Mesendoderm (in vitro differentiated cells): ENCODE data around the gene NME5. TPM values are rescaled to one million over a fixed set of nuclear protein-coding genes. Genes with fewer than 3 reads are reported as not detected.
A peak's percentile ranks its signal among the peaks of the same experiment; 100 is the strongest.
"Not testable (repeated sequence)": the region's sequence is repeated elsewhere in the genome, so short reads cannot be mapped to it uniquely, and the experiment has no call there.

Experiments
- DNase-seq: peaks from one replicate; pipeline ENCODE4 v3.0.0; 2013
- H2AK5ac ChIP-seq: 2 replicates; pipeline ENCODE4 v1.6.1; 2013; ENCODE audit warnings: low read length, inconsistent platforms
- H2BK120ac ChIP-seq: 2 replicates; pipeline ENCODE4 v1.6.1; 2013; ENCODE audit warnings: low read depth, mild to moderate bottlenecking, low read length, moderate library complexity, mixed read lengths
- H2BK15ac ChIP-seq: replicated peaks from 2 replicates; pipeline ENCODE4 v1.6.1; 2013; ENCODE audit warnings: low read depth, mild to moderate bottlenecking, moderate library complexity
- H2BK5ac ChIP-seq: 2 replicates; pipeline ENCODE4 v1.6.1; 2013; ENCODE audit warnings: low read length, inconsistent platforms
- H3K18ac ChIP-seq: 2 replicates; pipeline ENCODE4 v1.6.1; 2013; ENCODE audit warnings: mild to moderate bottlenecking, low read length, mixed read lengths
- H3K23ac ChIP-seq: one replicate; pipeline ENCODE4 v1.6.1; 2013; ENCODE audit warnings: low read length
- H3K27ac ChIP-seq: 2 replicates; pipeline ENCODE4 v1.5.1; 2013; ENCODE audit warnings: low read depth, mild to moderate bottlenecking, inconsistent platforms, low read length, moderate library complexity
- H3K27me3 ChIP-seq: 2 replicates; pipeline ENCODE4 v1.6.1; 2013; ENCODE audit warnings: low read length, control low read depth, mild to moderate bottlenecking, inconsistent platforms; ENCODE audit not compliant: insufficient read depth, poor library complexity
- H3K36me3 ChIP-seq: 2 replicates; pipeline ENCODE4 v1.6.1; 2013; ENCODE audit warnings: low read length, inconsistent platforms; ENCODE audit not compliant: control insufficient read depth, insufficient read depth
- H3K4ac ChIP-seq: one replicate; pipeline ENCODE4 v1.6.1; 2013; ENCODE audit warnings: low read depth, mild to moderate bottlenecking, low read length, moderate library complexity
- H3K4me1 ChIP-seq: 2 replicates; pipeline ENCODE4 v1.6.1; 2013; ENCODE audit warnings: low read depth, low read length, inconsistent platforms; ENCODE audit not compliant: control insufficient read depth
- H3K4me2 ChIP-seq: 2 replicates; pipeline ENCODE4 v1.6.1; 2013; ENCODE audit warnings: low read length
- H3K4me3 ChIP-seq: 2 replicates; pipeline ENCODE4 v1.5.1; 2013; ENCODE audit warnings: mild to moderate bottlenecking, low read length
- H3K56ac ChIP-seq: one replicate; pipeline ENCODE4 v1.6.1; 2013; ENCODE audit warnings: low read length
- H3K79me1 ChIP-seq: 2 replicates; pipeline ENCODE4 v1.6.1; 2013; ENCODE audit warnings: low read length, inconsistent platforms
- H3K79me2 ChIP-seq: 2 replicates; pipeline ENCODE4 v1.6.1; 2013; ENCODE audit warnings: mild to moderate bottlenecking, low read length; ENCODE audit not compliant: control insufficient read depth, insufficient read depth
- H3K9ac ChIP-seq: 2 replicates; pipeline ENCODE4 v1.6.1; 2013; ENCODE audit warnings: low read length, inconsistent platforms
- H4K5ac ChIP-seq: one replicate; pipeline ENCODE4 v1.6.1; 2013; ENCODE audit warnings: low read length
- H4K8ac ChIP-seq: one replicate; pipeline ENCODE4 v1.6.1; 2013; ENCODE audit warnings: low read depth, mild to moderate bottlenecking, control low read depth, low read length, moderate library complexity
- WGBS: extraction: QIAGEN DNeasy Blood & Tissue Kit; methylation state at CpG from one replicate; pipeline ENCODE4 v1.1.7; 2013; ENCODE audit warnings: low lambda C conversion rate, missing lambda C conversion rate; ENCODE audit not compliant: insufficient coverage; ENCODE audit errors: extremely low coverage; 5-methylcytosine and 5-hydroxymethylcytosine counted together
- small RNA-seq: library from polyadenylated mRNA; stranded (forward); fragments of <200 nt; extraction: miRNeasy Mini kit (QIAGEN cat#:217004); gene quantifications from one replicate; pipeline ENCODE3, GENCODE V24; 2013; ENCODE audit not compliant: insufficient read depth

The NME5 gene

GRCh38 chr5:138077064-138077696 lies 62.0 kb downstream of the NME5 start:
- 100% methylated on average over 1 of the region's 5 CpGs for WGBS
- Histone ChIP-seq H4K8ac (no peak overlapping the region), H2BK120ac (no peak overlapping the region), H2BK15ac (no peak overlapping the region), H3K36me3 (no peaks in the 10 kb centered on the region), H3K4me2 (no peak overlapping the region), H3K4me1 (peaks cover 18% of the 10 kb centered on the region), H3K79me1 (no peaks in the 10 kb centered on the region), H3K56ac (peak overlapping the region; percentile 90), H3K9ac (peak overlapping the region; percentile 60), H4K5ac (peak overlapping the region; percentile 91), H3K23ac (no peak overlapping the region), H2BK5ac (peak overlapping the region; percentile 98), H3K27ac (peak overlapping the region; percentile 78), H2AK5ac (peak overlapping the region; percentile 95), H3K4me3 (no peak overlapping the region), H3K27me3 (no peaks in the 10 kb centered on the region), H3K4ac (no peak overlapping the region), H3K79me2 (no peaks in the 10 kb centered on the region), H3K18ac (peak overlapping the region; percentile 64)
- peak; percentile 77 for DNase-seq

DNA sequence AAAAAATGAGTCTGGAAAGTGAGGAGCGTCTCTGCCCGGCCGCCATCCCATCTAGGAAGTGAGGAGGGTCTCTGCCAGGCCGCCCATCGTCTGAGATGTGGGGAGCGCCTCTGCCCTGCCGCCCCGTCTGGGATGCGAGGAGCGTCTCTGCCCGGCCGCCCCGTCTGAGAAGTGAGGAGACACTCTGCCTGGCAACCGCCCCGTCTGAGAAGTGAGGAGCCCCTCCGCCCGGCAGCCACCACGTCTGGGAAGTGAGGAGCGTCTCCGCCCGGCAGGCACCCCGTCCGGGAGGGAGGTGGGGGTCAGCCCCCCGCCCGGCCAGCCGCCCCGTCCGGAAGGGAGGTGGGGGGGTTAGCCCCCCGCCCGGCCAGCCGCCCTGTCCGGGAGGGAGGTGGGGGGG lies 69.2 kb downstream of the NME5 start:
- WGBS = no CpG with 5 or more reads among the region's 32 CpGs
- H2BK15ac ChIP-seq, H2BK5ac ChIP-seq, H4K8ac ChIP-seq, H4K5ac ChIP-seq, H3K56ac ChIP-seq, H3K9ac ChIP-seq, H3K79me1 ChIP-seq, H3K36me3 ChIP-seq, H3K79me2 ChIP-seq, DNase-seq, H3K27me3 ChIP-seq, H3K4me1 ChIP-seq, H3K23ac ChIP-seq, H3K27ac ChIP-seq, H3K18ac ChIP-seq, H2BK120ac ChIP-seq, H3K4me2 ChIP-seq, H3K4me3 ChIP-seq, H2AK5ac ChIP-seq, H3K4ac ChIP-seq: not testable (repeated sequence)

- no peaks in the 10 kb centered on the region for H3K36me3 ChIP-seq
- H3K18ac ChIP-seq = no peak overlapping the region
These were observed 70.3 kb downstream of the NME5 start for GRCh38 chr5:138068742-138069600.

GRCh38 chr5:138067945-138068344 lies 71.3 kb downstream of the NME5 start:
- H3K4me1 ChIP-seq = no peaks in the 10 kb centered on the region
- WGBS = no CpG with 5 or more reads among the region's 8 CpGs

More at GRCh38 chr5:138068742-138069600, 70.3 kb downstream of the NME5 start:
- H3K27me3 ChIP-seq = no peaks in the 10 kb centered on the region
- H2BK5ac ChIP-seq = no peak overlapping the region
- no peak overlapping the region for H4K8ac ChIP-seq
- no peak overlapping the region for H3K4me3 ChIP-seq
- H3K56ac ChIP-seq = no peak overlapping the region
- DNase-seq = peak; percentile 75
- H3K9ac ChIP-seq = no peak overlapping the region
- H3K23ac ChIP-seq = no peak overlapping the region
- no peak overlapping the region for H3K4ac ChIP-seq
- no peaks in the 10 kb centered on the region for H3K4me1 ChIP-seq
- H3K27ac ChIP-seq = no peak overlapping the region
- no peak overlapping the region for H2BK120ac ChIP-seq
- H3K79me1 ChIP-seq = no peaks in the 10 kb centered on the region
- H3K79me2 ChIP-seq = no peaks in the 10 kb centered on the region
- WGBS = no CpG with 5 or more reads among the region's 6 CpGs
- H2AK5ac ChIP-seq = no peak overlapping the region
- no peak overlapping the region for H4K5ac ChIP-seq
- no peak overlapping the region for H2BK15ac ChIP-seq
- H3K4me2 ChIP-seq = no peak overlapping the region

More at GRCh38 chr5:138067945-138068344, 71.3 kb downstream of the NME5 start:
- Histone ChIP-seq H3K79me1 (no peaks in the 10 kb centered on the region), H2BK5ac (no peak overlapping the region), H4K8ac (no peak overlapping the region), H2AK5ac (no peak overlapping the region), H2BK15ac (no peak overlapping the region), H3K18ac (no peak overlapping the region), H3K4ac (no peak overlapping the region), H3K9ac (no peak overlapping the region), H3K56ac (no peak overlapping the region), H3K4me3 (no peak overlapping the region), H4K5ac (no peak overlapping the region), H3K27me3 (no peaks in the 10 kb centered on the region), H2BK120ac (no peak overlapping the region), H3K79me2 (no peaks in the 10 kb centered on the region), H3K36me3 (no peaks in the 10 kb centered on the region), H3K27ac (no peak overlapping the region), H3K23ac (no peak overlapping the region), H3K4me2 (no peak overlapping the region)
- DNase-seq = no peak

Small RNA genes lying within 50 kb of the gene (small RNA-seq; reads per million reads assigned to genes)
- gene RNU6-1148P (not detected), gene RNU6-460P (0.54 reads per million), gene RNU6-888P (not detected)
